Measurements from ENCODE around the gene ATF5.

DNA sequence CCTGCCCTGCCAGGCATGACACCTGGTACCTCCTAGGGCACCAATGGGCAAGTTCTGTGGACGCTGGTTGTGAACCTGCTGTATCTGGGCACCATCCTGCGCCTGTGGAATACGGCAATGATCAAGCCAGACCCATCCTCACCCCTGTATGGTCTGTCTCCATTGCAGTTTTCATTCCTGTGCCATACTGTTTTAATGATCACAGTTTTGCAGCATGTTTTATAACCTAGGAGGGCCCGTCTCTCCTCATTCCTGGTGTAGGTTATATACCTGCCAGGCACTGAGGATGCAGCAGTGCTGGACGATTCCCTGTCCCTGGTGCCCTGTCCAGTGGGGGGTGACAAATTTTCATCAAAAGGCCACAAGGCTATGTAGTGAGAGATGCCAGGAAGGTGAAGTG is 45.9 kb upstream of the ATF5 start:
- TF ChIP-seq, protein P1, sequence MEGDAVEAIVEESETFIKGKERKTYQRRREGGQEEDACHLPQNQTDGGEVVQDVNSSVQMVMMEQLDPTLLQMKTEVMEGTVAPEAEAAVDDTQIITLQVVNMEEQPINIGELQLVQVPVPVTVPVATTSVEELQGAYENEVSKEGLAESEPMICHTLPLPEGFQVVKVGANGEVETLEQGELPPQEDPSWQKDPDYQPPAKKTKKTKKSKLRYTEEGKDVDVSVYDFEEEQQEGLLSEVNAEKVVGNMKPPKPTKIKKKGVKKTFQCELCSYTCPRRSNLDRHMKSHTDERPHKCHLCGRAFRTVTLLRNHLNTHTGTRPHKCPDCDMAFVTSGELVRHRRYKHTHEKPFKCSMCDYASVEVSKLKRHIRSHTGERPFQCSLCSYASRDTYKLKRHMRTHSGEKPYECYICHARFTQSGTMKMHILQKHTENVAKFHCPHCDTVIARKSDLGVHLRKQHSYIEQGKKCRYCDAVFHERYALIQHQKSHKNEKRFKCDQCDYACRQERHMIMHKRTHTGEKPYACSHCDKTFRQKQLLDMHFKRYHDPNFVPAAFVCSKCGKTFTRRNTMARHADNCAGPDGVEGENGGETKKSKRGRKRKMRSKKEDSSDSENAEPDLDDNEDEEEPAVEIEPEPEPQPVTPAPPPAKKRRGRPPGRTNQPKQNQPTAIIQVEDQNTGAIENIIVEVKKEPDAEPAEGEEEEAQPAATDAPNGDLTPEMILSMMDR (IDR thresholded peaks at IDR 0.05; ENCODE audit: control extremely low read depth in 1 of 3, insufficient read depth in 1 of 3, low read depth in 1 of 3, low read length in 3 of 3) = no peak
- no peak for TF ChIP-seq RNF2 (IDR thresholded peaks at IDR 0.05; ENCODE audit: borderline replicate concordance, low read depth, low read length, missing control alignments, poor library complexity, severe bottlenecking)
- TF ChIP-seq EZH2 (IDR thresholded peaks at IDR 0.05; ENCODE audit: low read depth, low read length, severe bottlenecking) = no peak
- TF ChIP-seq SP2 (IDR thresholded peaks at IDR 0.05; ENCODE audit: low read length) = no peak
- TF ChIP-seq RBBP5 (IDR thresholded peaks at IDR 0.05; ENCODE audit: borderline replicate concordance, low read depth, low read length) = no peak
- TF ChIP-seq HDAC6 (IDR thresholded peaks at IDR 0.05; ENCODE audit: low read depth, low read length) = no peak
- TF ChIP-seq POLR2AphosphoS5 (IDR thresholded peaks at IDR 0.05; ENCODE audit: low read depth, low read length) = no peak
- TF ChIP-seq BRCA1 (IDR thresholded peaks at IDR 0.05; ENCODE audit: low read depth, low read length) = no peak
- no peak for TF ChIP-seq SAP30 (IDR thresholded peaks at IDR 0.05; ENCODE audit: insufficient read depth, insufficient replicate concordance, low read length)
- no peak for TF ChIP-seq RFX5 (IDR thresholded peaks at IDR 0.05; ENCODE audit: borderline replicate concordance, low read depth, low read length)
- no peak for TF ChIP-seq CHD1 (IDR thresholded peaks at IDR 0.05; ENCODE audit: low read depth, low read length)

Data from H1 (cell line).